Measurements from ENCODE around the gene SOCS6. TPM values are rescaled to one million over a fixed set of nuclear protein-coding genes. Genes with fewer than 3 reads are reported as not detected.
"Not testable (repeated sequence)": the region's sequence is repeated elsewhere in the genome, so short reads cannot be mapped to it uniquely, and the experiment has no call there.

Gene SOCS6, protein sequence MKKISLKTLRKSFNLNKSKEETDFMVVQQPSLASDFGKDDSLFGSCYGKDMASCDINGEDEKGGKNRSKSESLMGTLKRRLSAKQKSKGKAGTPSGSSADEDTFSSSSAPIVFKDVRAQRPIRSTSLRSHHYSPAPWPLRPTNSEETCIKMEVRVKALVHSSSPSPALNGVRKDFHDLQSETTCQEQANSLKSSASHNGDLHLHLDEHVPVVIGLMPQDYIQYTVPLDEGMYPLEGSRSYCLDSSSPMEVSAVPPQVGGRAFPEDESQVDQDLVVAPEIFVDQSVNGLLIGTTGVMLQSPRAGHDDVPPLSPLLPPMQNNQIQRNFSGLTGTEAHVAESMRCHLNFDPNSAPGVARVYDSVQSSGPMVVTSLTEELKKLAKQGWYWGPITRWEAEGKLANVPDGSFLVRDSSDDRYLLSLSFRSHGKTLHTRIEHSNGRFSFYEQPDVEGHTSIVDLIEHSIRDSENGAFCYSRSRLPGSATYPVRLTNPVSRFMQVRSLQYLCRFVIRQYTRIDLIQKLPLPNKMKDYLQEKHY
- total RNA-seq (2014; rRNA removed; shearing (Covaris generic); ENCODE audit: low replicate concordance) = not detected in 2 replicates

DNA sequence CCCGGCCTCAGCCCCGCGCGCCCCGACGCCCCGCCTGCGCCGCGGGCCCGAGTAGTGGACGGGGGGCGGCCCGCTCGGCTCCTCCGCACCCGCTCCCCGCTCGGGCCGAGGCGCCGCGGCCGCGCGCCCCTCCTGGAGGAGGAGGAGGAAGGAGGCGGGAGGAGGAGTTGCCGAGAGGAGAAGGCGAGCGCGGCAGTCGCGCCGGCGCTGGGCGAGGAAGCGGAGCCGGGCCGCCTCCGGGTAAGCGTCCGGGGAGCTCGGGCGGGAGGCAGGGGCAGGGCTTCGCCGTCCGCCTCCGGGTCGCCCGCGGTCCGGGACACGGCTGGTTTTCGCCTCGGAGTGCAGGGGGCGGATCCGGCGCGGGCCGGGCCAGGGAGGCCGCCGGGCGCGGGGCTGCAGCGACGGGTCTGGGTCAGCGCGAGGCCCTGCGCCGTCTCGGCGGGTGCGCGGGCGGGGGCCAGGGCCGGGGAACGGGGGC is at the start of gene SOCS6:
Gene SOCS6, plus strand, starts transcription at position 195 of the 478 bp plus-strand sequence. CDS start 35,624 bp downstream, outside the sequence.
- no peaks in the 10 kb centered on the region for H3K27me3 ChIP-seq (ENCODE audit: low read length)
- H3K4me3 ChIP-seq (ENCODE audit: low read length) = no peak within 1 kb of the TSS
- H3K9me3 ChIP-seq (ENCODE audit: low read length) = no peaks in the 10 kb centered on the region
- H4K20me1 ChIP-seq (ENCODE audit: insufficient read depth, low read depth, low read length) = no peaks in the 10 kb centered on the region
- DNase-seq = no peak
- H3K9ac ChIP-seq (ENCODE audit: low read length) = no peak within 1 kb of the TSS
- no peaks in the 10 kb centered on the region for H3K36me3 ChIP-seq (ENCODE audit: insufficient read depth, low read length)
- H3K9me2 ChIP-seq (replicated peaks; ENCODE audit: insufficient read depth, low read length) = no peaks in the 10 kb centered on the region
- no peaks in the 10 kb centered on the region for H3K4me1 ChIP-seq (ENCODE audit: low read length)
- no peak within 1 kb of the TSS for H3K27ac ChIP-seq (ENCODE audit: low read length)
- no peaks in the 10 kb centered on the region for H3K79me2 ChIP-seq (ENCODE audit: low read length)
- H2AFZ ChIP-seq (ENCODE audit: low read length) = no peak within 1 kb of the TSS
- no peak within 1 kb of the TSS for H3K4me2 ChIP-seq (ENCODE audit: low read depth, low read length, poor library complexity, severe bottlenecking)

DNA sequence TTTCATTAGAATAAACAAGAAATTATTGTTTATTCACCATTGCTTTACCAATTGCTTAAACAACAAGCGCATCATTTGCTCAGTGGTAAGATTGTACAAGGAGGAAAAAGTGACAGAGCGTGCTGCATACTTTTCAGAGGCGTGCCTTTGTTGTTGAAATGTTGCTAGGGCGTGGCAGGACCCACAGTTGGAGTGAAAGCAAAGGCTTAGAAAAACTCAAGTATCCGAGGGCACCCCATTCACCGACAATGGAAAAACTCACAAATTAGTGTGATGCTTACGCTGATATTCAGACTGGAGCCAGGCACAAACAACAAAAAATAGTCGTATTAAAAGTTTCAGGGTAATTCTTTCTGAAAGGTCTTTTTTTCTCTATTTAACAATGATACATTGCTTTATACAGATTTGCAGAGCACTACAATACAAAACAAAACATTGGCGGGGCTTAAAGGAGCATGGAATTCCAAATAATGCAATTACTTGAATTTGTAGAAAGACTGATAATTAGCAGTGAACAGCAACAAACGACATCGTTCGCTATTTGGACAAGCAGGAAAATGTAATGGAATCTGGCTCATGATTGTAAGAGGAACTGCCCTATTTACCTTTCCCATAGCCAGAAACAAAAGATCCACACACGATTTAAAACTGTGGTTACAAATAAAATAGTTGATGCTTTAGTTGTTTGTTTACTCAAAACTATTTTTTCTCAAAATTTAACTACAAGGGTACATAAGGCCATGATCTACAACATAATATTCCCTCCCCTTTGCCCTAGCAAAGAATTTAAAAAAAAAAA is 45.5 kb upstream of the SOCS6 start:
- Histone ChIP-seq H3K27ac (ENCODE audit: low read length) (no peak overlapping the region), H3K27me3 (ENCODE audit: low read length) (no peaks in the 10 kb centered on the region), H3K9ac (ENCODE audit: low read length) (no peak overlapping the region), H3K9me2 (replicated peaks; ENCODE audit: insufficient read depth, low read length) (no peaks in the 10 kb centered on the region), H3K79me2 (ENCODE audit: low read length) (no peaks in the 10 kb centered on the region), H3K4me3 (ENCODE audit: low read length) (no peak overlapping the region), H2AFZ (ENCODE audit: low read length) (no peak overlapping the region), H3K36me3 (ENCODE audit: insufficient read depth, low read length) (no peaks in the 10 kb centered on the region), H3K4me1 (ENCODE audit: low read length) (no peaks in the 10 kb centered on the region), H4K20me1 (ENCODE audit: insufficient read depth, low read depth, low read length) (no peaks in the 10 kb centered on the region), H3K9me3 (ENCODE audit: low read length) (no peaks in the 10 kb centered on the region), H3K4me2 (ENCODE audit: low read depth, low read length, poor library complexity, severe bottlenecking) (no peak overlapping the region)
- DNase-seq = no peak

DNA sequence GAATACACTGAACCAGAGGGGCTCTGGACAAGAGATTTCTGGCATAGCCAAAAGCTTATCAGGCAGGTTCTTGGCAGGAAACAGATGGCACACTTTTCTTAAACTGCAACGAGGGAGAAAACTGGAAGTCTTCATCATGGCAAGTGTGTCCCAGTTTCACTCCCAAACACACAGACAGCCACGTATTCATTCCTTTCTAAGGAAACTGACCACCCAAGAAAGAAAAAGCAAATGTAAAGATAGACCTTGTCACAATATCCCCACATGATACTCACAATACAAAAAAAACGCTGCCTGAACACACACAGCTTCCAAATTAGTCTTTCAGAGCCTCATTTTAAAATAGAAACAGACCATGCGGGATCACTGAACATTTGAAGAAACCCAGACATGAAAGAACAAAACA is 42.8 kb upstream of the SOCS6 start:
- H2AFZ ChIP-seq (ENCODE audit: low read length) = no peak overlapping the region
- no peak overlapping the region for H3K4me3 ChIP-seq (ENCODE audit: low read length)

DNA sequence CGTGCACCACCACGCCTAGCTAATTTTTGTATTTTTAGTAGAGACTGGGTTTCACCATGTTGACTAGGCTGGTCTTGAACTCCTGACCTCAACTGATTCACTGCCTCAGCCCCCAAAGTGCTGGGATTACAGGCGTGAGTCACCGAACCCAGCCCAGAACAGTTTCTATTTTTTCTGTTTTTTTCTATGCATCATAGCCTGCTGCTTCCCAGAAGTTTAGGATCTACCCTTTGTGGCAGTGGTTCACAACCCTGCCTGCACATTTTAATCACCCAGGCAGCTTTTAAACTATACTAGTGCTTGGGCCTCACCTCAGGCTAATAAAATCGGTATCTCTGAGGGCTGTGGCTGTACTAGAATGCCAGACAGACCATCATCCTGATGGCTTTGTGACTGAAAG is 39.7 kb upstream of the SOCS6 start:
- Histone ChIP-seq H3K36me3 (ENCODE audit: insufficient read depth, low read length) (no peaks in the 10 kb centered on the region), H3K4me1 (ENCODE audit: low read length) (no peaks in the 10 kb centered on the region), H3K9me3 (ENCODE audit: low read length) (no peaks in the 10 kb centered on the region), H4K20me1 (ENCODE audit: insufficient read depth, low read depth, low read length) (no peaks in the 10 kb centered on the region), H3K4me2 (ENCODE audit: low read depth, low read length, poor library complexity, severe bottlenecking) (no peak overlapping the region), H2AFZ (ENCODE audit: low read length) (no peak overlapping the region), H3K79me2 (ENCODE audit: low read length) (no peaks in the 10 kb centered on the region), H3K27me3 (ENCODE audit: low read length) (no peaks in the 10 kb centered on the region), H3K4me3 (ENCODE audit: low read length) (no peak overlapping the region), H3K9me2 (replicated peaks; ENCODE audit: insufficient read depth, low read length) (no peaks in the 10 kb centered on the region), H3K9ac (ENCODE audit: low read length) (no peak overlapping the region), H3K27ac (ENCODE audit: low read length) (no peak overlapping the region)
- no peak for DNase-seq

More for the DNA sequence above, 42.8 kb upstream of the SOCS6 start:
- no peaks in the 10 kb centered on the region for H3K4me1 ChIP-seq (ENCODE audit: low read length)
- H3K79me2 ChIP-seq (ENCODE audit: low read length) = no peaks in the 10 kb centered on the region
- DNase-seq = no peak
- H3K9me2 ChIP-seq (replicated peaks; ENCODE audit: insufficient read depth, low read length) = no peaks in the 10 kb centered on the region
- H3K9ac ChIP-seq (ENCODE audit: low read length) = no peak overlapping the region
- no peak overlapping the region for H3K27ac ChIP-seq (ENCODE audit: low read length)
- H3K36me3 ChIP-seq (ENCODE audit: insufficient read depth, low read length) = no peaks in the 10 kb centered on the region
- H3K9me3 ChIP-seq (ENCODE audit: low read length) = no peaks in the 10 kb centered on the region
- H3K4me2 ChIP-seq (ENCODE audit: low read depth, low read length, poor library complexity, severe bottlenecking) = no peak overlapping the region
- H4K20me1 ChIP-seq (ENCODE audit: insufficient read depth, low read depth, low read length) = no peaks in the 10 kb centered on the region
- H3K27me3 ChIP-seq (ENCODE audit: low read length) = no peaks in the 10 kb centered on the region

DNA sequence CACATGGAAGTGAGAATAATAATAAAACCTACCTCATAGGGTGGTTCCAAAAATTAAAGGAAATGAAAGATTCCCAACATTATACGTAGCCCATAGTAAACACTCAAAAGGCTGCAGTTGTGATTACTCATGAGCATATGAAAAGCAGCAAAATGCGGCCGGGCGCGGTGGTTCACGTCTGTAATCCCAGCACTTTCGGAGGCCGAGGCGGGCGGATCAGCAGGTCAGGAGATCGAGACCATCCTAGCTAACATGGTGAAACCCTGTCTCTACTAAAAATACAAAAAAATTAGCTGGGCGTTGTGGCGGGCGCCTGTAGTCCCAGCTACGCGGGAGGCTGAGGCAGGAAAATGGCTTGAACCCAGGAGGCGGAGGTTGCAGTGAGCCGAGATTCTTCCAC is 39.0 kb upstream of the SOCS6 start:
- not testable (repeated sequence) for H3K4me1 ChIP-seq (ENCODE audit: low read length); H3K4me3 ChIP-seq (ENCODE audit: low read length); H4K20me1 ChIP-seq (ENCODE audit: insufficient read depth, low read depth, low read length); DNase-seq; H3K79me2 ChIP-seq (ENCODE audit: low read length); H3K4me2 ChIP-seq (ENCODE audit: low read depth, low read length, poor library complexity, severe bottlenecking); H3K9me2 ChIP-seq (replicated peaks; ENCODE audit: insufficient read depth, low read length); H3K36me3 ChIP-seq (ENCODE audit: insufficient read depth, low read length); H3K27ac ChIP-seq (ENCODE audit: low read length); H3K27me3 ChIP-seq (ENCODE audit: low read length); H3K9ac ChIP-seq (ENCODE audit: low read length); H3K9me3 ChIP-seq (ENCODE audit: low read length); H2AFZ ChIP-seq (ENCODE audit: low read length)

DNA sequence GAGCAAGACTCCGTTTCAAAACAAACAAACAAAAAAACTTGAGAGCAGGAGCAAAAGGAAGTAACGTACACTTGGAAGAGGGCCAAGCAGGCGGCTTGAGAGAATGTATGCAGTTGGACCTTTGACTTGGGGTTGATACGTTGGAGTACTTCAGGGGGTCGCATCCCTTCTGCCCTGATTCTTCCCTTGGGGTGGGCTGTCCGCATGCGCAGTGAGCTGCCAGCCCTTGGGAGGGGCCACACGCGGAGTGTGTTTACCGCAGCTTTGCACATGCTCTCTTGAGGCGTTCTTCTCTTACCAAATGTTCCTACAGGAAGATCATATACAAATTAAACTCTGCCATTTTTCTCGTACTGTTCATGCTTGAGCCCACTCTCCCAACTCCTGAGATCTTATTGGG is 38.1 kb upstream of the SOCS6 start:
- H4K20me1 ChIP-seq (ENCODE audit: insufficient read depth, low read depth, low read length) = no peaks in the 10 kb centered on the region
- no peaks in the 10 kb centered on the region for H3K79me2 ChIP-seq (ENCODE audit: low read length)
- H3K4me2 ChIP-seq (ENCODE audit: low read depth, low read length, poor library complexity, severe bottlenecking) = no peak overlapping the region
- H2AFZ ChIP-seq (ENCODE audit: low read length) = no peak overlapping the region
- no peaks in the 10 kb centered on the region for H3K9me3 ChIP-seq (ENCODE audit: low read length)
- no peak overlapping the region for H3K4me3 ChIP-seq (ENCODE audit: low read length)
- no peaks in the 10 kb centered on the region for H3K36me3 ChIP-seq (ENCODE audit: insufficient read depth, low read length)
- no peak for DNase-seq
- H3K9ac ChIP-seq (ENCODE audit: low read length) = no peak overlapping the region
- no peaks in the 10 kb centered on the region for H3K4me1 ChIP-seq (ENCODE audit: low read length)
- no peaks in the 10 kb centered on the region for H3K27me3 ChIP-seq (ENCODE audit: low read length)
- H3K27ac ChIP-seq (ENCODE audit: low read length) = no peak overlapping the region
- H3K9me2 ChIP-seq (replicated peaks; ENCODE audit: insufficient read depth, low read length) = no peaks in the 10 kb centered on the region

DNA sequence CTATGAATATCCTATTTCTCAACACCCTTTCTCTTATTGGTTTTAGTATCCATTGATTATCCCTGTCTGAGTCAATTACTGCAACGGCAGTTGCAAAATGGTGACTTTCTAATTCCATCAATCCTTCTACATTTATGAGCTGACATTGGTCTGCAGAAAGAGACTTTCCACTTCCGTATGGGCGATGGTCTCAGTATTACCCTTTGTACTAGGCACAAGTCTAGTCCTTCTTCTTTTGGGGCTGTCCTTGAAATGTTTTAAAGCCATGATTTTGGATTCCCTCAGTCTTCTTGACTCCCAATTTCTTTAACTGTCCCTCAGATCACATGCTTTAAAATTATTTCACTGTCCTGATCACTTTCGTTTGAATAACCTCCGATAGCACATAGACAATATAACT is 32.7 kb upstream of the SOCS6 start:
- Histone ChIP-seq H3K4me3 (ENCODE audit: low read length) (no peak overlapping the region), H3K9me3 (ENCODE audit: low read length) (no peaks in the 10 kb centered on the region), H4K20me1 (ENCODE audit: insufficient read depth, low read depth, low read length) (no peaks in the 10 kb centered on the region), H3K9ac (ENCODE audit: low read length) (no peak overlapping the region), H3K4me2 (ENCODE audit: low read depth, low read length, poor library complexity, severe bottlenecking) (no peak overlapping the region), H2AFZ (ENCODE audit: low read length) (no peak overlapping the region), H3K27me3 (ENCODE audit: low read length) (no peaks in the 10 kb centered on the region), H3K9me2 (replicated peaks; ENCODE audit: insufficient read depth, low read length) (no peaks in the 10 kb centered on the region), H3K4me1 (ENCODE audit: low read length) (no peaks in the 10 kb centered on the region), H3K79me2 (ENCODE audit: low read length) (no peaks in the 10 kb centered on the region), H3K36me3 (ENCODE audit: insufficient read depth, low read length) (no peaks in the 10 kb centered on the region), H3K27ac (ENCODE audit: low read length) (no peak overlapping the region)
- no peak for DNase-seq

DNA sequence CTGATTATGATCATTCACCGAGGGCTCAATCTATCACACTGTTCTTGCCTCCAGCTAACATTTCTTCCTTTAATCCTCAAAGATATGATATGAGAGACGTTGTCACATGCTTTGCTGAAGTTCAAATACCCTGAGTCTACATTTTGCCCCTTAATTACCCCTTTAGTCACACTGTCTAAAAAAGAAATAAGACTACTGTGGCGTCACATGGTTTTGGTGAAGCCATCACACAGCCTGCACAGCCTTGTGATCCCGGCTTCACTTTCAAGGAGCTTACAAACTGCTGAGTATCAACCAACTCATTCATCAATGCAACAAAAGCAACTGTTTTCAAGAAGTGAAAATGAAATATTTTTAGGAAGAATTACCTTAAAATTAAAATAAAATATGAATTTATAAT is 31.9 kb upstream of the SOCS6 start:
- H4K20me1 ChIP-seq (ENCODE audit: insufficient read depth, low read depth, low read length) = no peaks in the 10 kb centered on the region
- H3K79me2 ChIP-seq (ENCODE audit: low read length) = no peaks in the 10 kb centered on the region
- H3K4me1 ChIP-seq (ENCODE audit: low read length) = no peaks in the 10 kb centered on the region
- DNase-seq = no peak
- H3K27ac ChIP-seq (ENCODE audit: low read length) = no peak overlapping the region
- H3K4me3 ChIP-seq (ENCODE audit: low read length) = no peak overlapping the region
- H3K9me3 ChIP-seq (ENCODE audit: low read length) = no peaks in the 10 kb centered on the region
- H3K9me2 ChIP-seq (replicated peaks; ENCODE audit: insufficient read depth, low read length) = no peaks in the 10 kb centered on the region
- H2AFZ ChIP-seq (ENCODE audit: low read length) = no peak overlapping the region
- no peak overlapping the region for H3K9ac ChIP-seq (ENCODE audit: low read length)
- no peaks in the 10 kb centered on the region for H3K27me3 ChIP-seq (ENCODE audit: low read length)
- H3K36me3 ChIP-seq (ENCODE audit: insufficient read depth, low read length) = no peaks in the 10 kb centered on the region
- no peak overlapping the region for H3K4me2 ChIP-seq (ENCODE audit: low read depth, low read length, poor library complexity, severe bottlenecking)

All from Karpas-422 (cell line).